NCI-H2196 treated with DMSO at 0.1 percent for 48 hours (cell line): Measurements from ENCODE around the gene ZNF79.
A peak's percentile ranks its signal among the peaks of the same experiment; 100 is the strongest.

Source experiments
- DNase-seq: peaks from one replicate; lab custom pipeline; 2025; ENCODE audit not compliant: unreplicated experiment; lab: John Stamatoyannopoulos, UW

Gene ZNF79

GRCh38 chr9:127423934-127424675 lies at the start of gene ZNF79:
Gene ZNF79, plus strand, starts transcription at chr9:127424382. Its CDS starts 406 bp downstream, at chr9:127424788.
- DNase-seq = peak; percentile 89

- no peak for DNase-seq
Measured at GRCh38 chr9:127380479-127380878, 43.7 kb upstream of the ZNF79 start.

GRCh38 chr9:127382541-127382940 lies 41.6 kb upstream of the ZNF79 start:
- no peak for DNase-seq

DNA sequence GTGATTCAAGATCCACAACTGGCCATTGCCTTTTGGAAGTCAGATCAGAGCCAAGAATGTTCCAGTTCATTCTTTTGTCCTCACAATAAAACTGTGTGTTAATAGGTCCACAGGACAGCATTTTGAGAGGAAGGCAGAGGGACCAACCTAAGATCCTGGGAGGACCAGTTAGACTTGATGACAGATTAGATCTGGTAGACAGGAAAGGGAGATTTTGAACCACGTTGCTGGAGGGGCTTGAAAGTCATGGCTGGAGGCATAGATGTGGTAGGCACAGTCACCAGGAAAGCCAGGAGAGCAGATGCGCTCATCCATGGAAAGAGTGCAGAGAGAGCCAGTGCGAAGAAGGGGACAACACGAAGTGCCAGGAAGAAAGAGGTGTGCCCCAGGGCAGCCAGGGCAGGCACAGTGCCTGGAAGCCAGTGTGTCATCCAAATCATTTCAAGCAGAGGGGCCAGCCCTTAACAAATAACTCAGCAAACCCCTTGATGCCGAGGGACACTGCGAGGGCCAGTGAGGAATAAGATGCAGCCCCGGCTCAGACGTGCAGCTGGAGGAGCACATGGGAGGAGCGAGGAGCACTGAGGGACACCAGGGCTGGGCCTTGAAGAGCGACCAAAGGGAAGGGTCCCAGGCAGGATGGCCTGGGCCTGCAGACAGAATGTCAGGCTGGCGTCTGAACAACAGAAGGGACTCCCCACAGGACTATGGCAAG lies 40.0 kb upstream of the ZNF79 start:
- no peak for DNase-seq

DNA sequence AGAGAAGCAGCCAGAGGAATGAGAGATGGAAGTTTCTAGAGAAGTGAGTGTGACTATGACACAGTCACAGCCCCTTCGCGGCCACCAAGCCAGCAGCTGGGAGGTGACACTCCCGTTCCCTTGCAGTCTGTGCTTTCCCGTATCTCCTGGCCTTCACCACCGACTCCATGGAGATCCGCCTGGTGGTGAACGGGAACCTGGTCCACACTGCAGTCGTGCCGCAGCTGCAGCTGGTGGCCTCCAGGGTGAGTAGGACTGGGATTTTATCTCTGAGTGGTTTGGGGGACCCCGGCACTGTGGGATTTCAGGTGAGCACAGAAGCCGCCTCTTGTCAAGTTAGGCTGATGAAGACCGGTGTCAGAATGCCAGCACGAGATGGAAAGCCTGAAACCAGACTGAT lies 39.3 kb upstream of the ZNF79 start:
- no peak for DNase-seq

- DNase-seq = no peak
Measured at GRCh38 chr9:127386249-127386648, 37.9 kb upstream of the ZNF79 start.

GRCh38 chr9:127386981-127387380 lies 37.2 kb upstream of the ZNF79 start:
- no peak for DNase-seq

- no peak for DNase-seq
Measured at GRCh38 chr9:127388037-127388855, 35.9 kb upstream of the ZNF79 start.

DNA sequence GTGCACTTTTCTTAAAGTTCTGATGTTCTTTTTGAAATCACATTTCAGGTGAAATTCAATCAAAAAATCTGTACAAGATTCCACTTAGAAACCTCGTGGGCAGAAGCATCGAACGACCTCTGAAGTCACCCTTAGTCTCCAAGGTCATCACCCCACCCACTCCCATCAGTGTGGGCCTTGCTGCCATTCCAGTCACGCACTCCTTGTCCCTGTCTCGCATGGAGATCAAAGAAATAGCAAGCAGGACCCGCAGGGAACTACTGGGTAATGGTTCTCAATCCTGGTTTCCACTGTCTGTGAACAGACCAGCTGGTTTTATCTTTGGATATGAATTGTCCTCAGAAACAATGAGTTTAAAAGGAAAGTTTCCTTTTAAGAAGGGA lies 35.3 kb upstream of the ZNF79 start:
- no peak for DNase-seq

GRCh38 chr9:127389381-127390247 lies 34.6 kb upstream of the ZNF79 start:
- no peak for DNase-seq

- DNase-seq = no peak
Measured at GRCh38 chr9:127390248-127390545, 34.0 kb upstream of the ZNF79 start.

GRCh38 chr9:127390563-127390962 lies 33.6 kb upstream of the ZNF79 start:
- DNase-seq = no peak

- no peak for DNase-seq
Measured at GRCh38 chr9:127392166-127392565, 32.0 kb upstream of the ZNF79 start.

DNA sequence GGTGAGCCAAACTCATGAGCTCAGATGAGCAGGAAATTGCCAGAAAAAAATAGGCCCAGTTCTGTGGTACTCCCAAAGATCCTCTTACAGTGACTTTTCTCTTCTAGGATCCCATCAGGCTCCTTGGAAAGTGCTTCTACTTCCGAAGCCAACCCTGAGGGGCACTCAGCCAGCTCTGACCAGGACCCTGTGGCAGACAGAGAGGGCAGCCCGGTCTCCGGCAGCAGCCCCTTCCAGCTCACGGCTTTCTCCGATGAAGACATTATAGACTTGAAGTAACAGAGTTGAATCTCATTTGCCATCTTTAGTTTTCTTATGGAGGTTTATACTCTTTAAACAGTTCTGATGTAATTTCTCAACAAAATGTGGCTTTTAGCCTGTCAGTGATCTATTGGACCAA lies 31.2 kb upstream of the ZNF79 start:
- DNase-seq = no peak

GRCh38 chr9:127393645-127394044 lies 30.5 kb upstream of the ZNF79 start:
- no peak for DNase-seq

- DNase-seq = no peak
Measured at GRCh38 chr9:127395497-127396252, 28.5 kb upstream of the ZNF79 start.

DNA sequence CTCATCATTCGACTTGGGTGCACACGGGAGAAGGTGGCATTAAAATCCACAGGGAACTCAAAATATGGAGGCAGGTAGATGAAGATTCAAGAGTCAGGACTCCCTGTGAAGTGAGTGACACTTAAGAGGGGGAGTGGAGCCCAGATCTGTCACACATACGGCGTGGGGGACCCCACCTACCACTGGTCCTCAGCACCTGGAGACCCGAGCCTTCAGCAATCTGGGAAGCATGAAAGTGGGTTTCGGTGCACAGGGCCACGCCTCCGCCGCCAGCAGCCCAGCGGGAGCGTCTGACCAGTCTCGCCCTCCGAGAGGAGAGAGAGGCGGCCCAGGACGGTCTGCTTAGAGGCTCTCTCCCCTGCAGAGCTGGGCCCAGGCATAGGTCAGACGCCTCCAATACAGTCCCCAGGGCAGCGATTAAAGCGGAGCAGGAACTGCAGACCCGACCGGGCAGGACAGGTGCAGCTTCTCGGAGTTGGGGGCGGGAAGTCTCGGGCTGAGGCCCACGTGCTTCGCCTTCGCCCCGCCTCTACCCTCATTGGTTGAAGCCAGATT lies 27.9 kb upstream of the ZNF79 start:
- no peak for DNase-seq

- peak; percentile 99 for DNase-seq
Measured at GRCh38 chr9:127396808-127397645, 27.2 kb upstream of the ZNF79 start, which contains the start of gene SLC2A8. Gene SLC2A8, plus strand, starts transcription at chr9:127397169. Its CDS starts 62 bp downstream, at chr9:127397231.
